ENCODE measurements around the gene CLUH.

DNA sequence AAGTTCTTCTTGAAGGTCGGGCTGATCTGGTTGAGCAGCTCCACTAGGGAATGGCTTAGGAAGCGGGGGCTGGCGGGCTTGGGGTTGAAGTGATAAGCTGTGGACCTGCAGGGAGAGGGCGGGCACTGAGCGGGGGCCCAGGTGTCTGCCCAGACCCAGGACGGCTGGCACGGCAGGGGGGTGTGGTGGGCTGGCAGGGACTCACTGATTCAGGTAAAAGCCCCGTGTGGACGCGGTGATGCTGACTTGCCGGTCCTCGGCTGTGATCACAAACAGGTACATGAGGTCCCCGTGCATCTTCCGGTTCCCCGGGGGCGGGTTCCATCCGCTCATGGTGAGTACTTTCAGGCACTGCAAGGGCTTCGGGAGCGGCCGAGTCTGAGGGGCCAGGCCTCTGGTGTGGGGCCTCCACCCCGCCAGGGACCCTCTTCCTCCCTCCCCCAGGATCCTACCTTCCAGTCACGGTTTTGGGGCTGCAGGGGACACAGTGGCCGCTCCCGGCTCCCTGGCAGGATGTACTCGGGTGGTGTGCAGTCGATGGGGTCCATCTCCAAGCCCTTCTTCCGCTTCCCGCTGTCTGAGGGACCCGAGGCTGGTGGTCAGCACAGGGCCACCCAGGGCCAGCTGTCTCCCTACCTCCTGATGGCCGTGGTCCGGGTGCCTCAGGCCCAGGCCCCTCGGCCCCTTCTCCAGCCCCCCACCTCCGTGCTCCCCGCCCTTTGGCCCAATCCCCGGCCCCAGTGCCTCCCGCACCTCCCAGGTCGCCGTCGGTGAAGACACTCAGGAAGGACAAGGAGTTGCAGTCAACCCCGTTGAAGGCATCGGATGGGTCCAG, 10.2 kb downstream of the CLUH start:
- TF ChIP-seq EZH2 (IDR thresholded peaks at IDR 0.05; ENCODE audit: insufficient read depth, poor library complexity, severe bottlenecking) (no peak), EZH2phosphoT487 (IDR thresholded peaks at IDR 0.05; ENCODE audit: insufficient read depth, low read depth) (no peak)
